ENCODE data around the gene AVPR2.

Gene AVPR2

DNA sequence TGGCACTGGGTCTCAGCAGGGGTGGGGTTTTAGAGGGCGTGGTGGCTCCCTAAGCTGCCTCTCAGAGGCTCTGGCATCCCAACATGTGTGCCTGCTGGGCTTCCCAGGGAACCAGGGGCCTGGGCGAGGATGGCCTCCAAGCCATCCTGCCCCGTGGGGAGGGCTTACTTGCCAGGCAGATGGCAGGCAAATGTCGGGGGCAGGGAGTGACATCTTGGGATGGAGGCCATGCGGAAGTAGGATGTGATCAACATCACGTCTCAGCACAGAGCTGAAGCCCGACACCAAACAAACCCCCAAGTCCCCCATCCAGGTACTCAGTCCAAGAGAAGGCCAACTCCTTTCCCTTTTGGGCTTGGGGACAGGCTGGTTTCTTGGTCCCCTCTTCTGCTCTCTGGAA is 23.2 kb upstream of the AVPR2 start:
- in situ Hi-C loops (cut with MboI; ENCODE audit: low pct_unique_long_range_greater_than_20kb, low sequenced_read_pairs, unreplicated experiment): no loop called here
- no peak for DNase-seq (ENCODE audit: low spot score)
- TF ChIP-seq, protein P1, sequence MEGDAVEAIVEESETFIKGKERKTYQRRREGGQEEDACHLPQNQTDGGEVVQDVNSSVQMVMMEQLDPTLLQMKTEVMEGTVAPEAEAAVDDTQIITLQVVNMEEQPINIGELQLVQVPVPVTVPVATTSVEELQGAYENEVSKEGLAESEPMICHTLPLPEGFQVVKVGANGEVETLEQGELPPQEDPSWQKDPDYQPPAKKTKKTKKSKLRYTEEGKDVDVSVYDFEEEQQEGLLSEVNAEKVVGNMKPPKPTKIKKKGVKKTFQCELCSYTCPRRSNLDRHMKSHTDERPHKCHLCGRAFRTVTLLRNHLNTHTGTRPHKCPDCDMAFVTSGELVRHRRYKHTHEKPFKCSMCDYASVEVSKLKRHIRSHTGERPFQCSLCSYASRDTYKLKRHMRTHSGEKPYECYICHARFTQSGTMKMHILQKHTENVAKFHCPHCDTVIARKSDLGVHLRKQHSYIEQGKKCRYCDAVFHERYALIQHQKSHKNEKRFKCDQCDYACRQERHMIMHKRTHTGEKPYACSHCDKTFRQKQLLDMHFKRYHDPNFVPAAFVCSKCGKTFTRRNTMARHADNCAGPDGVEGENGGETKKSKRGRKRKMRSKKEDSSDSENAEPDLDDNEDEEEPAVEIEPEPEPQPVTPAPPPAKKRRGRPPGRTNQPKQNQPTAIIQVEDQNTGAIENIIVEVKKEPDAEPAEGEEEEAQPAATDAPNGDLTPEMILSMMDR (IDR thresholded peaks at IDR 0.05; ENCODE audit: extremely low read depth, insufficient read depth, missing control alignments): no peak

DNA sequence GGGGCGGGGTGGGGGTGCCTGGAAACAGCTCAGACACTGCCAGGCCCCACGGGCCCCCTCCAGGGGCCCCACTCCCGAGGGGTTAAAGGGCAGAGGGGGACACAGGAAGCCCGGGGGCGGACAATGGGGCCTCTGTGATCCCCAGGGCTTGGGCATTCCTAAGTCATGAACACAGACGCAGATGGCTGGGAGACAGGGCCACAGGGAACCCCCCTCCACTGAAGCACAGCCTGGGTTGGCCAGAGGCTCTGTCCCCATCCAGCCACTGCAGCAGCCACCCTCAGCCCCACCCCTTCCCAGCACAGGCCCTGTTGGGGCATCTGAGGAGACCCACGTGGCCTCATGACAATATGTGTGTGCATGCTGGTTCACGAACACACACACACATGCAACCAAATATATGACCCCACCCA is 22.4 kb upstream of the AVPR2 start:
- TF ChIP-seq, protein P1 (IDR thresholded peaks at IDR 0.05; ENCODE audit: extremely low read depth, insufficient read depth, missing control alignments): no peak
- no peak for DNase-seq (ENCODE audit: low spot score)
- in situ Hi-C loops (cut with MboI; ENCODE audit: low pct_unique_long_range_greater_than_20kb, low sequenced_read_pairs, unreplicated experiment): no loop called here

DNA sequence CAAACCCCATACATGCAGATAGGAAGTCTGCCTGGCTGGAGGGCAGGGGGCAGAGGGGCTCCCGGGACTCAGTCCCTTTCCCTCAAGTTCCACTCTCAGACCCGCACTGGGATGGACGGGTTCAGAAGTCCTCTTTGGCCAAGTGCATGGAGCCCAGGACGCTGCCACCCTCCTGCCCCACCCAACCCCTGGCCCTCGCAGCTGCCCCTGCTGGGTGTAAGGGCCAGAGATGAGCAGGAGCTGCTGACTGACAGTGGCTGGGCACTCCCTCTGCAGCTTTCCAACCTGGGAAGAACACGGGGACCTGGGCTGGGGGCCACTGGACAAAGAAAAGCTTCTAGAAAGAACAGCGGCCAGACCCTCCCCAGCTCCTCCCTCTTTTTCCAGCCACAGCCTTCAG is 21.9 kb upstream of the AVPR2 start:
- TF ChIP-seq, protein P1 (IDR thresholded peaks at IDR 0.05; ENCODE audit: extremely low read depth, insufficient read depth, missing control alignments): no peak
- in situ Hi-C loops (cut with MboI; ENCODE audit: low pct_unique_long_range_greater_than_20kb, low sequenced_read_pairs, unreplicated experiment): no loop called here
- DNase-seq (ENCODE audit: low spot score): no peak

DNA sequence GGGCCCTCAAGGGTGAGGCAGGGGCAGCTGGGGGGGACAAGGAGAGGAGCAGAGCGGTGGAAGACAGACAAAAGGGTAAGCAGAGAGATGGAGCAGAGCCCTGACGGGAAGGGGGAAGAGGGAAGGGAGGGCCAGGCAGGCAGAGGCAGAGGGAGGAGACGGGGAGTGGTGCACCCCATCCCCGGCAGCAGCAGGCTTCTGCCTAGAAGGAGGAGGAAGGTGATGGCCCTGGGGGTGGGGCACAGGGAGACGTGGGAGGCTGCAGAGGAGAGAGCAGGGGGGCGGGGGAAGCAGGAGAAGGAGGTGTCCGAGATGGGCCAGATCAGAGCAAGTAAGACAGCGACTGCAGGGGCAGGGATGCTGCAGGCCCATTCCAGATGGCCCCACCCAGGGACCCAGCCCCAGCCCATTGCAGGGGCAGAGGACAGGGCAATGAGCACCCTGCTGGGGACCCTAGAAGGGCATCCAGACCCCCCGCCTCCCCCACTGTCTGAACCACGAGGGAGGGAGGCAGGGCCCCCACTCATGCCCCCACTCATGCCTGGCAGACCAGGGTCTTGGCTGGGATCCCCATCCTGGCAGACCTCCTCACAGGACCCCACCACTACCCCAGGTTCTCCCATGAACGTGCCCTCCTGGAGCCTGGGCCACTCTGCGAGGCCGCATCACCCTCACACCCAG is 21.2 kb upstream of the AVPR2 start:
- TF ChIP-seq, protein P1 (IDR thresholded peaks at IDR 0.05; ENCODE audit: extremely low read depth, insufficient read depth, missing control alignments): no peak
- DNase-seq (ENCODE audit: low spot score): no peak
- in situ Hi-C loops (cut with MboI; ENCODE audit: low pct_unique_long_range_greater_than_20kb, low sequenced_read_pairs, unreplicated experiment): no loop called here

DNA sequence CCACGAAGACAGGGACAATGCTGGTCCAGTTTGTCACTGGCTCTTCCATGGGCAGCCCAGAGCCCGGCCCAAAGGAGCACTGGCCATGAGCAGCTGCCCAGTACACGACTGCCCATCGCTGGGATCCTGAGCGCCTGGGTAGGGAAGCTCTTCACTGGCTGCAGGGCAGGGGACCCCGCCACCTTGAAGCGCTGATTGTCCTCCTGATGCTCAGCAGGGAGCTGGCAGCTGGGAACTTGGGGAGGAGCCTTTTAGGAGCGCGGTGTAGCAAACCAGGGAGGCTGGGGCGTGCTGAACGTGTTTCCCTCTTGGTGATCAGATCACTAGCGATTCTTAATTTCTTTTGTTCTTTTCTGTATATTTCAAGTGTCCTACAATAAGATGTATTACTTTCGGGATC is 20.3 kb upstream of the AVPR2 start:
- in situ Hi-C loops (cut with MboI; ENCODE audit: low pct_unique_long_range_greater_than_20kb, low sequenced_read_pairs, unreplicated experiment): no loop called here
- no peak for DNase-seq (ENCODE audit: low spot score)
- TF ChIP-seq, protein P1 (IDR thresholded peaks at IDR 0.05; ENCODE audit: extremely low read depth, insufficient read depth, missing control alignments): no peak

DNA sequence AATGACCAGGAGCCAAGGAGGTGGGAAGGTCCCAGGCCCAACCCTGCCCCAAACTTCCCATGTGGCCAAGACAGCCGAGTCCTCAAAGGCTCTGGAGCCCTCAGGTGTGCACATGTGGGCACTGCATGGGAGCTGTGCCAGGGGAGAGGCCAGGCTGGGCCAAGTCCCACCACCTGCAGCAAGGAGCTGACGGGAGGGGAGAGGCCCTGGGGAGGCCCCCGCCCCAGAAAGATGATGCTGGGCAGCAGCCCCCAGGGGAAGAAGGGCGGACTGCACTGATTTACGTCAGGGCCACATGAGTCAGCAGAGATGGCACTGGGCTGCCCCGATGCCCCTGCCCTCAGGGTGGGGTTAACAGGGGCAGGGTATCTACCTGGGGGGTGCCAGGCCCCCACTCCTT is 19.9 kb upstream of the AVPR2 start:
- no peak for DNase-seq (ENCODE audit: low spot score)
- TF ChIP-seq, protein P1 (IDR thresholded peaks at IDR 0.05; ENCODE audit: extremely low read depth, insufficient read depth, missing control alignments): peak; percentile 21
- in situ Hi-C loops (cut with MboI; ENCODE audit: low pct_unique_long_range_greater_than_20kb, low sequenced_read_pairs, unreplicated experiment): no loop called here

Data from GM13977 (cell line).